Inferior parietal cortex (tissue), 1 donor: ENCODE results near the gene IGSF23.
A peak's percentile ranks its signal among the peaks of the same experiment; 100 is the strongest.

ENCODE experiments used
- DNase-seq: peaks from one replicate; pipeline ENCODE4 v3.0.0-alpha.2; 2016; ENCODE audit errors: extremely low spot score

Gene IGSF23

DNA sequence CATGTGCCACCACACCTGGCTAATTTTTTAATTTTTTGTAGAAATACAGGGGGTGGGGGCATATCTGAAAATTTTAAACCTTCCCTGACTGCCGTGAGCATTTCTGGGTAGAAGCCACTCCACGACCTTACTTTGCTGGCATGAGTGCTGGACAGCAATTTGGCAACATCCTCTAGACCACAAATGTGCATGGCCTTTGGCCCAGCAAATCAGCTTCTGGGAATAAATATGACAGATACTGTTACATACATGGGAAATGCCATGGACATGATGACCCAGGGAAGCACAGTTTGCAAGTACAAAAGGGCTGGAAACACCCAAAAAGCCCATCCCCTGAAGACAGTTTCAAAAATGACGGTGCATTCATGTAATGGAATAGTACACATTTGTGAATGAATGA is 27.2 kb downstream of the IGSF23 start:
- DNase-seq = no peak

DNA sequence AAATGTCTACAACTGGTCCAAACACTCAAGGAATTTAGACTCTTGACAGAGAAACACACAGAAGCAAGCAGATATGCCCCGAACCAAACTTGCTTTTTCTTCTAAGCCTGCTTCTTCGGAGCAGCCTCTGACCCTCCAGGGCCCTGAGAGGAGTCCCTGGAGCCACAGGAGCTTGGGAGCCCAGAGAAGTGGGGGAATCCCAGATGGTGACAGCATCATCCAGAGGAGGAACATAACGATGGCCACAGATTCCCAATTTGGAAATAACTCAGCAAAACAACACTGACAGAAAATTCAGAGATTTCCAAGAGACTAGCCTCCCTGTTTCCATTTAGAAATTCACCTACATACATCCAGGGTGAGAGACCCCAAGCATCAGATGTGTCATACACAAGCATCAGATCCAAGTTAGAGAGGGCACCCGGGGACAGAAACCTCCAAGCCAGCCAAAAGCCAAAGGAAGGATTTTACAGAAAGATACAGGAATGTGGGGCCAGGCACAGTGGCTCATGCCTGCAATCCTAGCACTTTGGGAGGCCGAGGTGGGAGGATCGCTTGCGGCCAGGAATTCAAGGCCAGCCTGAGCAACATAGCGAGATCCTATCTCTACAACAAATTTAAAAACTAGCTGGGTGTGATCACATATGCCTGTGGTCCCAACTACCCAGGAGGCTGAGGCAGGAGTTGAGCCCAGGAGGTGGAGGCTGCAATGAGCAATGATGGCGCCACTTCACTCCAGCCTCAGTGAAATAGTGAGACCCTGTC is 28.3 kb downstream of the IGSF23 start:
- no peak for DNase-seq

DNA sequence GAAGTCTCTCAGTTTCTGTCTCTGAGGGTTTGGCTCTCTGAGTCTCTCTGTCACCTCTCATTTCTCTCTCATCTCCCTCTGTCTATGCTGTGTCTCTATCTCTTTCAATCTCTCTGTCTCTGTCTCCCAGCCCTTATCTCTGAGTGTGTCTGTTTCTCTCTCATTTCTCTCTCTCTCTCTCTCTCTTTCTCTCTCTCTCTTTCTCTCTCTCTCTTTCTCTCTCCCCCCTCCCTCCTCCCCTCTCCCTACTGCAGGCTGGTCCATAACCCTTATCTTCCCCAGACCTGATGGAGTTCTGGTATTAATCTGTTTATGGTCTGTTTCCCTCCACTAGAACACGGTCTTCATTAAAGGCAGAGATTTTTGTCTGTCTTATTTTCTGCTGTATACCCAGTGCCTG is 29.0 kb downstream of the IGSF23 start:
- DNase-seq = no peak

DNA sequence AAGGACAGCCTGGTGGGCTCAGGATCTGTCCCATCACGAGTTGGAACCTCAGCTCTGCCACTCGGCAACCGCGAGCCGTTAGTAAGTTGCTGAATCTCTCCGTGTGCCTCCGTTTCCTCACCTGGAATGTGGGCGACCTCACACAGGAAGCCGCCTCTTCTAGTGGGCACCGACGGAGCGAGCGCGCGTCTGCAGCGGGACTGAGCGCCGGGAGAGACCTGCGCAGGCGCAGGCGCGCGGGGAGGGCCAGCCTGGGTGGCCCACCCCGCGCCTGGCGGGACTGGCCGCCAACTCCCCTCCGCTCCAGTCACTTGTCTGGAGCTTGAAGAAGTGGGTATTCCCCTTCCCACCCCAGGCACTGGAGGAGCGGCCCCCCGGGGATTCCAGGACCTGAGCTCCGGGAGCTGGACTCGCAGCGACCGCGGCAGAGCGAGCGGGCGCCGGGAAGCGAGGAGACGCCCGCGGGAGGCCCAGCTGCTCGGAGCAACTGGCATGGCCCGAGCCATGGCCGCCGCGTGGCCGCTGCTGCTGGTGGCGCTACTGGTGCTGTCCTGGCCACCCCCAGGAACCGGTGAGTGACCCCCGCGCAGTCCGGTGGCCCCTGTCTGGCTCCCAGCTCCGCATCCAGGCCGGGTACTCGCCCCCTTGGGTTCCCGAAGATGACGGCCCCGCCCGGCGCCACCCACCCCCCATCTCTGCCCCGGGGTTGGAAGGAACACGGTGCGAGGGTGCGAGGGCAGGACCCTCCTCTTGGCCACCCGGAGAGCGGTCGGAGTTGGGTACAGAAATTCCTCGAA is 30.4 kb downstream of the IGSF23 start, which contains the start of gene PVR:
TSS of gene PVR (plus strand) at position 306 of the 797 bp plus-strand sequence. CDS start at position 493, 187 bp downstream.
- DNase-seq = peak; percentile 66

DNA sequence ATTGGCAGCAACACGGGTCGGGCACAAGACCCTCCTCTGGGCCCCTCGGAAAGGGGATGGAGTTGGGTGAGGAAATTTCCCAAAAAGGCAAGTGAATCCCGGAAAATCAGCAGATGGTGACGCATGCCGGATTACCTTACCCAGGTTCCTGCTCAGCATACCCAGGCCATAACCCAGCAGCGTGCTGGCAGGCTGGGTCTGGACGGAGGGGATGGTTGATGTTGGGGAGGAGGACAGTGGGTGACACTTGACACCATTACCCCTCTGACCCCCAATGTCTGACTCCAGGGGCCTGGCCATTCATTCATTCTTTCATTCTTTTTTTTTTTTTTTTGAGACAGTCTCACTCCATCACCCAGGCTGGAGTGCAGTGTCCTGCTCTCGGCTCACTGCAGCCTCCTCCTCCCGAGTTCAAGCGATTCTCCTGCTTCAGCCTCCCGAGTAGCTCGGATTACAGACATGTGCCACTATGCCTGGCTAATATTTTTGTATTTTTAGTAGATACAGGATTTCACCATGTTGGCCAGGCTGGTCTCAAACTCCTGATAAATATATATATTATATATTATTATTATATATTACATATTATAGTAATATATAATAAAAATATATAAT is 31.1 kb downstream of the IGSF23 start:
- DNase-seq = no peak

DNA sequence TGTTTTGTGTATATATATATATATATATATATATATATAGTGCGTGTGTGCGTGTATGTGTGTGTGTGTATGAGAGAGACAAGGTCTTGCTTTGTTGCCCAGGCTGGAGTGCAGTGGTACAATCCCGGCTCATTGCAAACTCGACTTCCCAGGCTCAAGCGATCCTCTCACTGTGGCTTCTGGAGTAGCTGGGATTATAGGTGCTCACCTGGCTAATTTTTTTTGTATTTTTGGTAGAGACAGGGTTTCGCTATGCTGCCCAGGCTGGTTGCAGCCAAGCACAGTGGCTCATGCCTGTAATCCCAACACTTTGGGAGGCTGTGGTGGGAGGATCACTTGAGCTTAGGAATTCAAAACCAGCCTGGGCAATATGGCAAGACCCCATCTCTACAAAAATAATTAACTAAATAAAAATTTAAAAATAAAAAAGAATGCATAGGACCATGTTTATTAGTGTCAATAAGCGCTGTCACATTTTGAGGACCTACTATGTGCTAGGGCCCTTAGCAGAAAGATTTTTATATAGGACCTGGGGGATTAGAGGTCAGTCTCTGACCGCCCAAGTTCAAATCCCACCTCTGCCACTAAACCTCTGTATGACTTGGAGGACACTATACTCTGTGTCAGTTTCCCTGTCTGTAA is 32.2 kb downstream of the IGSF23 start:
- DNase-seq = no peak

DNA sequence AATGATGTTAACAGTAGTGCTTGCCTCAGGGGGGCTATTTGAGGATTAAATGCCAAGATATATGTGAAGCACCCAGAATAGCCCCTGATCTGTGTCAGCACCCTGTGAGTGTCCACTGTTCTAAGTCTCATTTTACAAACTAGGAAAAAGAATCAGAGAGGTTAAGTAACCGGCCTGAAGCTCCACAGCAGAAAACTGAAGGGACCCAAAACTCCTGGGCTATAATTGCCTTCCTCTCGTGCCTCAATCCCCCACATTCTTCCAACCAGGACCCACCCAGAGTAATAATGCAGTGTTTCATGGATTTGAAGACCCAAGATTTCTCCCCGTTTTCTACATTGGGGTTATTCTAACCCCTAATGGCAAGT is 32.7 kb downstream of the IGSF23 start:
- no peak for DNase-seq

DNA sequence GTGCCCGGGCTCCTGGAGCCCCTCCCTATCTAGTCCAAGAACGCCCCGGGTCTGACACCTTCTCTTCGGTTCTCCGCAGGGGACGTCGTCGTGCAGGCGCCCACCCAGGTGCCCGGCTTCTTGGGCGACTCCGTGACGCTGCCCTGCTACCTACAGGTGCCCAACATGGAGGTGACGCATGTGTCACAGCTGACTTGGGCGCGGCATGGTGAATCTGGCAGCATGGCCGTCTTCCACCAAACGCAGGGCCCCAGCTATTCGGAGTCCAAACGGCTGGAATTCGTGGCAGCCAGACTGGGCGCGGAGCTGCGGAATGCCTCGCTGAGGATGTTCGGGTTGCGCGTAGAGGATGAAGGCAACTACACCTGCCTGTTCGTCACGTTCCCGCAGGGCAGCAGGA is 33.8 kb downstream of the IGSF23 start:
- no peak for DNase-seq

DNA sequence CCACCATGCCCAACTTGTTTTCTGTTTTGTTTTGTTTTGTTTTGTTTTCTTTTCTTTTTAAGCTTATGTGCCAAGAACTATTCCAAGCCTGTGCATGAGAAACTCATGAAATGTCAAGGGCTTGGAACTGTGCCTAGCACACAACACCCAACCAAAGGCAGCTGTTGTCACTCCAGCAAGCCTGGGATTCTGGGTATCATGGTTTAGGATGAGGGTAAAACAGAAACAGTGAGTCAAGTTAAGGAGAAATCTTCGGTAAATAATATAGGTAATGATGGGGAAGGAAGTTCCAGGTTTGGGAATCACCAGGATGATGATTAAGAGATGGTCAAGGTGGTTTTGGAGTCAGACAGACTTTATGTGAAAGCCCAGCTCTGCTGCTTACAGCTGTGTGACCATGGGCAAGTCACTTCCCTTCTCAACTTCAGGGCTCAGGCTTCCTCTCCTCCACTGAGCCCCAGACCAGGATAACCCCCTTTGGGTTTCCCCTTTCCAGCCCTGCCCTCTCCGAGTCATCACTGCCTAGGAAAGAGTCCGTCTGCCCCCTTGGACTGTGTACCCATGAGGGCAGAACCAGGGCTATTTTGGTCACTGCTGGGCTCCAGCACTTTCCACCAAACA is 35.4 kb downstream of the IGSF23 start:
- no peak for DNase-seq

DNA sequence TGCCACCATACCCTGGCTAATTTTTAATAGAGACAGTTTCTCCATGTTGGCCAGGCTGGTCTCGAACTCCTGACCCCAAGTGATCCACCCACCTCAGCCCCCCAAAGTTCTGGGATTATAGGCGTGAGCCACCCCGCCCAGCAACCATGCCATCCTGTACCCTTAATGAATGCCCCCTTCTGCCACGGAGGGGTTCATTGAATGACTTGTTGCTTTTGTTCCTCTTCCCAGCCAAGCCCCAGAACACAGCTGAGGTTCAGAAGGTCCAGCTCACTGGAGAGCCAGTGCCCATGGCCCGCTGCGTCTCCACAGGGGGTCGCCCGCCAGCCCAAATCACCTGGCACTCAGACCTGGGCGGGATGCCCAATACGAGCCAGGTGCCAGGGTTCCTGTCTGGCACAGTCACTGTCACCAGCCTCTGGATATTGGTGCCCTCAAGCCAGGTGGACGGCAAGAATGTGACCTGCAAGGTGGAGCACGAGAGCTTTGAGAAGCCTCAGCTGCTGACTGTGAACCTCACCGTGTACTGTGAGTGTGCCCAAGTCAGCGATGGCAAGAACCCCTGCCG is 36.3 kb downstream of the IGSF23 start:
- no peak for DNase-seq

DNA sequence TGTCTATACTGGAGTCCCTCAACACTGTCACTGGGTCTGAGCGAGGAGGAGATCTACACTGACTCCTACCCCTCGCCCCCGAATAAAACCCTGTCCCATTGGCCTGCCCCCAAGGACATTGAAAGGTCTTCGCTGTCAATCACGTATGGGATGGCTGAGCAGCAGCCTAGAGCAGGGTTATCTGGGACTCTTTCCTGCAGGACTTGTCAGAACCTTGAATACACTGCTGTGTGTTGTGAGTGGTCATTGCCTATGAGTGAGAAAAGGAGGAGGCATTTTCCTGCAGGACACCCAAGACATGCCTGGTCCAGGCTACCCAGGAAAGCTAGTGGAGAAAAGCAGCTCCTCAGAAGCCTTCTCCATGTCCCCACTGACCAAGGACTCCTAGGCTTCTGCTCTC is 40.0 kb downstream of the IGSF23 start:
- DNase-seq = no peak

DNA sequence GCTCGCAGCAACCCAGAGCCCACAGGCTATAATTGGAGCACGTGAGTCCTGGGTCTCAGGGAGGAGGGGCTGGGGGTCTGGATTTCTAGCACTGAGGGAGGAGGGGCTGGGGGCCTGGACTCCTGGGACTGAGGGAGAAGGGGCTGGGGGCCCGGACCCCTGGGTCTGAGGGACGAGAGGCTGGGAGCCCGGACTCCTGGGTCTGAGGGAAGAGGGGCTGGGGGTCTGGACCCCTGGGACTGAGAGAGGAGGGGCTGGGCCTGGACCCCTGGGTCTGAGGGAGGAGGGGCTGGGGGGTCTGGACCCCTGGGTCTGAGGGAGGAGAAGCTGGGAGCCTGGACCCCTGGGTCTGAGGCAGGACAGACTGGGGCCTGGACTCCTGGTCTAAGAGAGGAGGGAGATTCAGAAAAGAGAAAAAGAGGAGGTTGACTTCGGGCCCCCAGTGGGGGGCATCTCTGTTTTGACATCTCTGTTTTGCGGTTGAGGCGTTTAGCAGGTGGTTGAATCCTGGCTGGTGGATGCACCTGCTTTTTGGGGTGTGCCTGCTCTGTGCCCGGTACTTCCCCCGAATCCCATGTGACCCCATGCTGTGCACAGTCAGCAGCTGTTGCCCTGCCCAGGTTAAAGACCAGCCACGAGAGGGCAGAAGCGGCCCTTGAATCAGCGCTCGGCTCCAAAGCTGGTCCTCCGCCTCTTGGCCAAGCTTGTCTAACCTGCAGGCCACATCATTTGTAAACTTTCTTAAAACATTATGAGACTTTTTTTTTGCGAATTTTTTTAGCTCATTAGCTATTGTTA is 40.8 kb downstream of the IGSF23 start:
- no peak for DNase-seq

DNA sequence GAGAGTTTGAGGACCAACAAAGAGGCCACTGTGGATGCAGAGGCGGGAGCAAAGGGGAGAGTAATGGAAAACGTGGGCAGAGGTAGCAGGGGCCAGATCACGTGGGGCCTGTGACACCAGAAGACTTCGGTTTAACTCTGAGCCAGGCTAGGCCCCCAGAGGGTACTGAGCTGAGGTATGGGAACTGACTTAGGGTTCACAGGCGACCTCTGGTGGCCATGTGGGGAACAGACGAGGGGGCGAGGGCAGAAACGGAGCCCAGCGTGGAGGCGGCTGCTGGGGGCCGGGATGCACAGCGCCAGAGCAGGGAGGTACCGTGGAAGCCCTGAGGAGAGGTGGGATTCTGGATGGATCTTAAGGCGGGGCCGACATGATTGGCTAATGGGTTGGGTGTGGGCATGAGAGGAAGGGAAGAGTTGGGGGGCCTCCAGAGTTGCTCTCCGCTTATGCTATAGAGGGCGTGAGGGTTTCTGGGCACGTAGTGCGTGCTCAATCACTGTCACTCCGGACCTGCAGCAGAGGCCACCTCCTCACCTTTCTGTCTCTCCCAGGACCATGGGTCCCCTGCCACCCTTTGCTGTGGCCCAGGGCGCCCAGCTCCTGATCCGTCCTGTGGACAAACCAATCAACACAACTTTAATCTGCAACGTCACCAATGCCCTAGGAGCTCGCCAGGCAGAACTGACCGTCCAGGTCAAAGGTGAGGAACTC is 44.0 kb downstream of the IGSF23 start:
- peak; percentile 51 for DNase-seq

DNA sequence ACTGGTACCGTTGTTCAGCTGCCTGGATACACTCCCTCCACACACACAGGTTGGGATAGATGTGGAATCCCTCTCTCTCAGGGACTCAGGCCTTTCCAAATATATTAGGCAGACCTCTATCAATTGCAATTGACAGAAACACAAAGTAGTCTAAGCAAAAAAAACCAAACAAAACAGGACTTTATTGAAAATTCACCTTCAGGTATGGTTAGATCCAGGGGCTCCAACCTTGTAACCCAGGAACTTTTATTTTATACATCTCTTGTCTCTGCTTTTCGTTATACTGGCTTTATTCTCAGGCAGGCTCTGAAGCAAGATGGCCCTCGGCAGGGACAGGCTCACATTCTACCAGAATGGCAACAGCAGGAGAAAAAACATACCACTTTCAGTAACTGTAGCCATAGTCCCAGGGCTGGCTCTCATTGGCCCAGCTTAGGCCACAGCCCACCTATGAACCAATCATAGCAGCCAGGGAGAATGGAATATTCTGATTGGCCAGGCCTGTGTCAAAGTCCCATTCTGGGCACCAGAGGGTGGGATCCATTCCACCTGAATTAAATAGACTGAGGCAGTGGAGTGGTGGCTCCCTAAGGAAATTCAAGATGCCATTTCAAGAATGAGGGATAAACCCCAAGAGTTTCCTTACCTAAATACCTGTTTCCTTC is 44.8 kb downstream of the IGSF23 start:
- no peak for DNase-seq

DNA sequence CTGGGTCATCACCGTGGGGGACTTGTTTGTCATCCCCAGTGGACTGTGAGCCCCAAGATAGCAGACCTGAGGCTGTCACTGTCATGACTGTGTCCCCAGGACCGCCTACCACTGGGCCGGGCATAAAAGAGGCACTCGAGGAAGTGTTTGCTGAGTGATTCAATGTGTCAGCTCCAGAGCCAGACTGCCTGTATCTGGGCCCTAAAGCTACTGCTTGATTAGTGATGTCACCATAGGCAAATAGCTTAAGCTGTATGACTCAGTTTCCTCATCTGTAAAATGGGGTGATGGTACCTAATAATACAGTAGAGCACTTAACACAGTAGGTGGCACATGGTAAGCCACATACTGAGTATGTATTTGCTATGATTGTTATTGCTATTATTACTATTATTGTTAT is 46.7 kb downstream of the IGSF23 start:
- DNase-seq = no peak

DNA sequence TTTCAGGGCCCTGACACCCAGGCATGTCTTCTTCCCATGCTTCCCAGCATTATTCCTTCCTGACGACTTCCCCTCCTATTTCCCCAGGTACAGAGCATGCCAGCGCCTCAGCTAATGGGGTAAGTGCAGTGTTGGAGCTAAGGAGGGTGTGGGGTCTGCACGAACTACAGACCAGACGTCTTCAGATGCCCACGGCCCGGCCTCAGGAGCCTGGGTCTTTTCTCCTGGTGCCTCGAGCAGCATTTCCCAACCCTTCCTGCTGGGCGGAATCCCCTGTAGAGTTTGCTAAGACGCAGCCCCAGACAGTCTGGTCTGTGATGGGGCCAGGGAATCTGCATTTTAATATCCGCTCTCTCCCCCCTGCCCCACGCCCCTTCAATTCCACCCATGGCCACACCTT is 47.8 kb downstream of the IGSF23 start:
- DNase-seq = no peak

DNA sequence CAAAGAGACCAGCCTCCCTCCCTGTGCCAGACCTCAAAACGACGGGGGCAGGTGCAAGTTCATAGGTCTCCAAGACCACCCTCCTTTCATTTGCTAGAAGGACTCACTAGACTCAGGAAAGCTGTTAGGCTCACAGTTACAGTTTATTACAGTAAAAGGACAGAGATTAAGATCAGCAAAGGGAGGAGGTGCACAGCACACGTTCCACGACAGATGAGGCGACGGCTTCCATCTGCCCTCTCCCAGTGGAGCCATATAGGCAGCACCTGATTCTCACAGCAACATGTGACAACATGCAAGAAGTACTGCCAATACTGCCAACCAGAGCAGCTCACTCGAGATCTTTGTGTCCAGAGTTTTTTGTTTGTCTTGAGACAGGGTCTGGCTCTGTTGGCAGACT is 48.5 kb downstream of the IGSF23 start:
- no peak for DNase-seq

DNA sequence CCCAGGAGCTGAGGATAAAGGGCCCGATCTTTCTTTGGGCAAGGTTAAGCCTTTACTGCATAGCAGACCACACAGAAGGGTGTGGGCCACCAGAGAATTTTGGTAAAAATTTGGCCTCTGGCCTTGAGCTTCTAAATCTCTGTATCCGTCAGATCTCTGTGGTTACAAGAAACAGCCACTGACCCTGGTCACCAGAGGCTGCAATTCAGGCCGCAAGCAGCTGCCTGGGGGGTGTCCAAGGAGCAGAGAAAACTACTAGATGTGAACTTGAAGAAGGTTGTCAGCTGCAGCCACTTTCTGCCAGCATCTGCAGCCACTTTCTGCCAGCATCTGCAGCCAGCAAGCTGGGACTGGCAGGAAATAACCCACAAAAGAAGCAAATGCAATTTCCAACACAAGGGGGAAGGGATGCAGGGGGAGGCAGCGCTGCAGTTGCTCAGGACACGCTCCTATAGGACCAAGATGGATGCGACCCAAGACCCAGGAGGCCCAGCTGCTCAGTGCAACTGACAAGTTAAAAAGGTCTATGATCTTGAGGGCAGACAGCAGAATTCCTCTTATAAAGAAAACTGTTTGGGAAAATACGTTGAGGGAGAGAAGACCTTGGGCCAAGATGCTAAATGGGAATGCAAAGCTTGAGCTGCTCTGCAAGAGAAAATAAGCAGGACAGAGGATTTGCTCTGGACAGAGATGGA is 49.5 kb downstream of the IGSF23 start:
- DNase-seq = no peak

DNA sequence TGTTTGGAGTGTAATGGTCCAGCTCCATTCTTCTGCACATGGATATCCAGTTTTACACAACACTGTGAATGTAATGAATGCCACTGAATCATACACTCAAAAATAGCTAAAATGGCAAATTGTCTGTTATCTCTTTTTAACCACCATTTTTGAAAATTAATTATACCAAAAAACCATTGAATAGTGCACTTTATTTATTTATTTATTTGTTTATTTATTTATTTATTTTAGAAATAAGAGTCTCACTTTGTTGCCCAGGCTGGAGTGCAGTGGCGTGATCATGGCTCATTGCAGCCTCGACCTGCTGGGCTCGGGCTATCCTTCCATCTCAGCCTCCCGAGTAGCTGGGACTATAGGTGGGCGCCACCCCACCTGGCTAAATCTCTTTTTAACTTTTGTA is 50.6 kb downstream of the IGSF23 start:
- DNase-seq = no peak
